ENCODE results near the gene RHBDL2. TPM values are rescaled to one million over a fixed set of nuclear protein-coding genes. Genes with fewer than 3 reads are reported as not detected.
"Not testable (repeated sequence)": the region's sequence is repeated elsewhere in the genome, so short reads cannot be mapped to it uniquely, and the experiment has no call there.

RHBDL2 gene
- total and polyA plus RNA-seq, 10 of the 15 experiments (the other 5 are each of a cell fraction or from before 2014, with no cell fraction given): 0.05 TPM; not detected in 9

GRCh38 chr1:38973145-38973544 is 31.5 kb upstream of the RHBDL2 start:
- in situ Hi-C loops (cut with MboI); CTCF ChIA-PET; H3K27ac ChIP-seq (ENCODE audit: control insufficient read depth, insufficient read depth); H4K20me1 ChIP-seq (ENCODE audit: control insufficient read depth, insufficient read depth); H3K9ac ChIP-seq (ENCODE audit: control insufficient read depth, insufficient read depth, low read length); POLR2A ChIA-PET; H3K4me3 ChIP-seq; BruUV-seq (replicated peaks); RAD21 ChIA-PET (ENCODE audit: unreplicated experiment); H3K36me3 ChIP-seq (ENCODE audit: control insufficient read depth in 2 of 2, insufficient read depth in 2 of 2, low read length in 1 of 2); H3K4me2 ChIP-seq (ENCODE audit: control insufficient read depth, insufficient read depth); FAIRE-seq; DNase-seq (ENCODE audit: low read depth, low spot score); H3K27me3 ChIP-seq (replicated peaks in 1 of 2; ENCODE audit: control insufficient read depth in 2 of 2, insufficient read depth in 2 of 2, low read length in 1 of 2); H3K79me2 ChIP-seq (ENCODE audit: control insufficient read depth, insufficient read depth, low read length); H3K9me3 ChIP-seq (replicated peaks; ENCODE audit: control insufficient read depth, insufficient read depth, low read length); H3K4me1 ChIP-seq (ENCODE audit: control insufficient read depth, insufficient read depth, low read length); intact Hi-C loops (cut with micrococcal nuclease; ENCODE audit: unreplicated experiment); H2AFZ ChIP-seq (ENCODE audit: control insufficient read depth, low read depth, low read length); ATAC-seq: not testable (repeated sequence)
- SMC1A ChIA-PET (ENCODE audit: uncharacterized antibody, unreplicated experiment): interaction anchor here (0.8 kb wide), 1 partner anchor 17 kb away, joined by 3 read pairs; no protein-coding TSS in a partner anchor
- 46% methylated on average over 6 of the region's 6 CpGs for WGBS (ENCODE audit: insufficient coverage, insufficient replicate concordance, low lambda C conversion rate, missing lambda C conversion rate)

GRCh38 chr1:38964140-38964548 is 22.5 kb upstream of the RHBDL2 start:
- Histone ChIP-seq H3K79me2 (ENCODE audit: control insufficient read depth, insufficient read depth, low read length) (no peaks in the 10 kb centered on the region), H2AFZ (ENCODE audit: control insufficient read depth, low read depth, low read length) (no peak overlapping the region), H4K20me1 (ENCODE audit: control insufficient read depth, insufficient read depth) (no peaks in the 10 kb centered on the region), H3K27me3 (replicated peaks in 1 of 2; ENCODE audit: control insufficient read depth in 2 of 2, insufficient read depth in 2 of 2, low read length in 1 of 2) (no peaks in the 10 kb centered on the region), H3K4me3 (no peak overlapping the region), H3K36me3 (ENCODE audit: control insufficient read depth in 2 of 2, insufficient read depth in 2 of 2, low read length in 1 of 2) (no peaks in the 10 kb centered on the region), H3K27ac (ENCODE audit: control insufficient read depth, insufficient read depth) (no peak overlapping the region), H3K4me1 (ENCODE audit: control insufficient read depth, insufficient read depth, low read length) (no peaks in the 10 kb centered on the region), H3K9ac (ENCODE audit: control insufficient read depth, insufficient read depth, low read length) (no peak overlapping the region), H3K4me2 (ENCODE audit: control insufficient read depth, insufficient read depth) (no peak overlapping the region), H3K9me3 (replicated peaks; ENCODE audit: control insufficient read depth, insufficient read depth, low read length) (no peaks in the 10 kb centered on the region)
- no TSS peak for BruUV-seq (replicated peaks)
- ChIA-PET SMC1A (ENCODE audit: uncharacterized antibody, unreplicated experiment) (interaction anchor here (0.6 to 1.1 kb wide), 2 partner anchors 119 to 183 kb away, joined by 3 read pairs; no protein-coding TSS in a partner anchor), POLR2A (interaction anchor here (0.6 kb wide), 1 partner anchor 282 kb away, joined by 3 read pairs; no protein-coding TSS in a partner anchor), CTCF (interaction anchor here (1.1 to 1.3 kb wide), 3 partner anchors 31 to 128 kb away, joined by 3 to 4 read pairs (median 4); no protein-coding TSS in a partner anchor), RAD21 (ENCODE audit: unreplicated experiment) (no interaction called here)
- ATAC-seq (peak; percentile 82), DNase-seq (ENCODE audit: low read depth, low spot score) (no peak), FAIRE-seq (no peak)
- 17% methylated on average over 3 of the region's 3 CpGs for WGBS (ENCODE audit: insufficient coverage, insufficient replicate concordance, low lambda C conversion rate, missing lambda C conversion rate)
- intact Hi-C loops (cut with micrococcal nuclease; ENCODE audit: unreplicated experiment): no loop called here
- peak; percentile 33 for TF ChIP-seq RAD21 (IDR thresholded peaks at IDR 0.05; ENCODE audit: insufficient read depth, low read depth, low read length)
- TF ChIP-seq BHLHE40 (IDR thresholded peaks at IDR 0.05; ENCODE audit: borderline replicate concordance in 1 of 2, low read depth in 2 of 2, low read length in 1 of 2): no peak
- TF ChIP-seq ZNF274 (IDR thresholded peaks at IDR 0.05; ENCODE audit: insufficient read depth, insufficient read length): no peak
- peak; percentile 30; the same call in 1 of the 2 replicates for TF ChIP-seq SMC3 (IDR thresholded peaks at IDR 0.05; ENCODE audit: borderline replicate concordance, low read length)
- TF ChIP-seq CHD4 (IDR thresholded peaks at IDR 0.05): no peak
- no peak for TF ChIP-seq ZBED1 (IDR thresholded peaks at IDR 0.05; ENCODE audit: borderline replicate concordance)
- TF ChIP-seq CTCF (IDR thresholded peaks at IDR 0.05 in 2 of 3, conservative IDR thresholded peaks at IDR 0.05 in 1 of 3; ENCODE audit: control insufficient read depth in 2 of 3, extremely low read depth in 1 of 3, insufficient read depth in 1 of 3, low read depth in 3 of 3, low read length in 3 of 3): peak; percentile 37 to 44 (median 43); a peak in 4 of 6 replicates
- in situ Hi-C loops (cut with MboI): no loop called here
